ENCODE results near the gene TUBB3. TPM values are rescaled to one million over a fixed set of nuclear protein-coding genes. Genes with fewer than 3 reads are reported as not detected.

Gene TUBB3
- total RNA-seq, 1 experiment from 2014 or later = 1,289 TPM

DNA sequence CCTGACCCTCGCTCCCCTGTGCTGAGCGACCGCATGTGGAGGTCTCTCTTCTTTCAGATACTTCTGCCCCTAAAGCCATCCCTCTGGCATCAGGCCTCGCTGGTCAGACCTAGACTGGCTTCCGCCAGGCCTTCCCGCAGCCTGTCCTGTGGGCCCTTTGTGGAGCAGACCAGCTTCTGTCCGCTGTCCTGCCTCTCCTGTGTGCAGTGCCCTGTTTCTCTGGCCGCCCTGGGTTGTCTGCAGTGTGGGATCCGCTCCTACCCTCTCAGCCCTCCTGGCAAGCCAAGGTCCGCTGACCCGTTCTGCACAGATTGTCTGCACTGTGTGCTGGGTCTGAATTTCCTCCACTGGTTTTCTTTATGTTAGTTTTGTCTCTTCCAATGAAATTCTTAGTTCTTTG lies 25.9 kb upstream of the TUBB3 start:
- peak; percentile 5 for DNase-seq
- Histone ChIP-seq H3K36me3 (peaks cover 12% of the 10 kb centered on the region; the same call in 1 of the 2 replicates), H3K9me3 (no peaks in the 10 kb centered on the region), H3K27me3 (no peaks in the 10 kb centered on the region), H3K4me3 (no peak overlapping the region)

DNA sequence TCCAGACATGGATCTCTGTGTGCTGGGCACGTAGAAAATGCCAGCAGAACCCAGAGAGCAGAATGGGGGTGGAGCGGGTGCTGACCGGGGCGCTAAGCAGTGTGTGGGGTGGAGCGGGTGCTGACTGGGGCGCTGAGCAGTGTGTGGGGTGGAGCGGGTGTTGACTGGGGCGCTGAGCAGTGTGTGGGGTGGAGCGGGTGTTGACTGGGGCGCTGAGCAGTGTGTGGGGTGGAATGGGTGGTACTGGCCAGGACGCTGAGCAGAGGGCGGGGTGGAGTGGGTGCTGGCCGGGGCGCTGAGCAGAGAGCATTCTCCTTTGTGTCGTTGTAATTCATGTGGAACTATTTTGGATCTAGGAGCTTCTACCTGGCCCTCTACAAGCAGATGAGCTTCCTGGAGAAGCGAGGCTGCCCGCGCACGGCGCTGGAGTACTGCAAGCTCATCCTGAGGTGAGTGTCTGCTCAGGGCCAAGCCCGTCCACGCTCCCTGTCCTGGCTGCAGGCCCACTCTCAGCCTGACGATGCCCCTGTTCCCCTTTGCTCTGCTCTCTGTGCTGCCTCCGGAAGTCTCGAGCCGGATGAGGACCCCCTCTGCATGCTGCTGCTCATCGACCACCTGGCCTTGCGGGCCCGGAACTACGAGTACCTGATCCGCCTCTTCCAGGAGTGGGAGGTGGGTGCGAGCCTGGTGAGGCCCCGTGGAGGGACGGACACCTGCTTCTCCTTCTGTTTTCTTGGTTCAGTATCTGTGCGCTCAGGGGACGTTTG lies 24.8 kb upstream of the TUBB3 start:
- H3K36me3 ChIP-seq = peaks cover 12% of the 10 kb centered on the region; the same call in 1 of the 2 replicates
- DNase-seq = peak; percentile 10
- no peaks in the 10 kb centered on the region for H3K9me3 ChIP-seq
- H3K27me3 ChIP-seq = no peaks in the 10 kb centered on the region
- no peak overlapping the region for H3K4me3 ChIP-seq

DNA sequence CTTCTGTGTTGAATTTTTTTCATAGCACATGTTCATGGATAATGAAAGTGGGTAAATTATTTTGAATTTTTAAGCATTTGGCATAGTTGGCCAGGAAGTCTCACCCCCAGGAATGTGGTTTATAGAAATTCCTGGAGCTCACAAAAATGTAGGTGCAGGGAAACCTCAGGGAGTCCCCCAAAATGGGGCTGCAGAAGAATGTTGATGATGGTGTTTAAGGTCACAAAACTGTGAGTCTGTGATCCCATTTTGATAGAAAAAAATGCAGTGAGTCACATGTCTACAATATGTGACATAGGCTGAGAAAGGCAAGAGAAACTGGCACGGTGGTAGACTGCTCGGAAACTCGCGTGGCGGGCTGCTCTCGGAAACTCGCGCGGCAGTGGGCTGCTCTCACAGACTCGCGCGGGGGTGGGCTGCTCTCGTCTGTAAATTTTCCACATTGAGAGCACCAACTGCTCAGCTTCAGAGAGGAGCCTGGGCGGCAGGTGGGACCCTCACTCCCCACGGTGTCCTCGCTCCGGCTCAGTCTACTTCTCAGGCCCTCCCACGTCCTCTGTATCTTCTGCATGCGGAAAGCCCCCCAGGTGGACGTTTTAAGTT lies 23.2 kb upstream of the TUBB3 start:
- peak; percentile 2 for DNase-seq
- Histone ChIP-seq H3K9me3 (no peaks in the 10 kb centered on the region), H3K36me3 (peaks cover 12% of the 10 kb centered on the region; the same call in 1 of the 2 replicates), H3K27me3 (no peaks in the 10 kb centered on the region), H3K4me3 (no peak overlapping the region)

GRCh38 chr16:89900885-89901284 lies 22.3 kb upstream of the TUBB3 start:
- Histone ChIP-seq H3K36me3 (peaks cover 11% of the 10 kb centered on the region), H3K9me3 (no peaks in the 10 kb centered on the region), H3K27me3 (no peaks in the 10 kb centered on the region), H3K4me3 (no peak overlapping the region)
- DNase-seq = peak; percentile 11

- Histone ChIP-seq H3K27me3 (0 out of 2 replicates have a peak, but pooled peaks cover 2% of the 10 kb centered on the region), H3K4me3 (no peak overlapping the region), H3K9me3 (peaks cover 1% of the 10 kb centered on the region; the same call in 1 of the 2 replicates), H3K36me3 (peaks cover 15% of the 10 kb centered on the region)
- DNase-seq = peak; percentile 19
Observed at GRCh38 chr16:89902980-89903379, 20.2 kb upstream of the TUBB3 start.

- Histone ChIP-seq H3K9me3 (peaks cover 2% of the 10 kb centered on the region), H3K36me3 (peaks cover 12% of the 10 kb centered on the region), H3K27me3 (0 out of 2 replicates have a peak, but pooled peaks cover 2% of the 10 kb centered on the region), H3K4me3 (no peak overlapping the region)
- peak; percentile 11 for DNase-seq
Observed at GRCh38 chr16:89903908-89904515, 19.1 kb upstream of the TUBB3 start.

DNA sequence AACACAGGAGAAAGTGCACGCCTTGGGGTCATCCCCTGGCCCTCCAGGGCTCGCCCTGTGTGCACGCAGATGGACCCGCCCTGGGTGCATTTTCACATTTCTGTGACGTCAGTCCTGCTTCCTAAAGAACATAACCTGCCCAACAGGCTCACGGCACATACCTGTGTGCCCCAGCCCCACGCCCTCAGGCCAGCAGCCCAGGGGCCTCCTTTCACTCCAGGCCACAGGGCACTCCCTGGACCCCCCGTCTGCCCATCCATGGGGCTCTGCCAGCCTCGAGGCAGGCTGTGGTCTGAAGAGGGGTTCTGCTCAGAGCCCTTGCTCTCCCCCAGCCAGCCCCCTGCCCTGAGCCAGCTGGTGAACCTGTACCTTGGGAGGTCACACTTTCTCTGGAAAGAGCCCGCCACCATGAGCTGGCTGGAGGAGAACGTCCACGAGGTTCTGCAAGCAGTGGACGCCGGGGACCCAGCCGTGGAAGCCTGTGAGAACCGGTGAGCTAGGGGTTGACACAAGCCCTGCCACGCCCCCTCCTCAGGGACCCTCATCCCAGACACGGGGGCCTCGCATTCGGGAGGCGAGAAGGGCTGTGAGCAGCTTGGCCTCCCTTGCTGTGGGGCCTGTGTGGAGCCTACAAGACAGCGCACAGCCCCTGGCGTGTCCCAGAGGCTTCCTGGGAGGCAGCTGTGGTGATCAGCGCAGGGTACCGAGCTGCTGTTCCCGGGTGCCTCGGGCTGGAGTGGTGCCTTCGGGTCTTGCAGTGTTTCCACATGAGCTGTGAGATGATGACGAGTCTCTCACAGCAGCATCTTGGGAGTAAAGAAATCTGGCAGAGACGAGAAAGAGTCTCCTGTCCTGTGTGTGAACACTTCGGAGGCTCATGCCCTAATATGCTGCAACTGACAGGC lies 18.3 kb upstream of the TUBB3 start:
- Histone ChIP-seq H3K27me3 (0 out of 2 replicates have a peak, but pooled peaks cover 2% of the 10 kb centered on the region), H3K36me3 (peaks cover 9% of the 10 kb centered on the region), H3K4me3 (no peak overlapping the region), H3K9me3 (peaks cover 3% of the 10 kb centered on the region)
- peak; percentile 14 for DNase-seq

GRCh38 chr16:89905511-89906139 lies 17.5 kb upstream of the TUBB3 start:
- H3K9me3 ChIP-seq = peaks cover 3% of the 10 kb centered on the region
- peaks cover 8% of the 10 kb centered on the region for H3K36me3 ChIP-seq
- DNase-seq = peak; percentile 25
- 0 out of 2 replicates have a peak, but pooled peaks cover 2% of the 10 kb centered on the region for H3K27me3 ChIP-seq
- H3K4me3 ChIP-seq = no peak overlapping the region

DNA sequence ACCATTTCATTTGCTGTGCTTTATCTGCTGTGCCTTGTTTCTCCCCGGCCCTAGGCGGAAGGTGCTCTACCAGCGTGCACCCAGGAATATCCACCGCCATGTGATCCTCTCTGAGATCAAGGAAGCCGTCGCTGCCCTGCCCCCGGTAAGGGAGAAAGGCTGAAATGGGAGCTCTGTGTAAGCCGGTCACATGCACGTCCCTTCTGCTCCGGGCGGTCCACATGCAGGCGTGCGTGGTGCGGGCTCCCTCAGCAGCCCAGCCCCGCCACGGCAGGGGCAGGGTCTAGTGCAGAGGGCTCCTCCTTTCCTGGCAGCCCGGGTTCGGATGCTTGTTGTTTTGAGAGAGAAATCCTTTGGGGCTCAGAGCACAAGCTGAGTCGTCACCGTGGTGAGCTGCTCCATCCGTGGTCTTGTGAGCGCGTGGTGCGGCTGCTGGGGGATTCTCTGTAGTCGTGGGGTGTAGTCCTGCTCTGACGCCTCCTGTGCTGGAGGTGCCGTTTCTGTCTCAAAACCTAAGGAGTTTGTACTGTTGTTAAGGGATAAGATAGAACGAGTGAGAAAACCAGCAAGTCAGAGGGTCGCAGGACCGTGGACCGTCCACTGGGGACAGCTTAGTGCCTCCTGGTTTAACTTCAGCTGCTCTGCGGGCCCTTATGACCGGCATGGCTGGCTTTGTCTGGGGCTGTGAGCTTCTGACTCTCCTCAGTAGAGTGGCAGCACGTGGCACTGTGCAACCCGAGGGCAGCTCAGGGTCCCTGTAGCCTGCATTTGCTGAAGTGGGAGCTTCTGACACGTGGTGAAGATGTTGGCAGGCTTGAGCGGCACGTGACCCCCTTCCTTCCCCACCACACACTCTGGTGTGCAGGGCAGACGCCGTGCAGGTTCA lies 16.8 kb upstream of the TUBB3 start:
- peaks cover 12% of the 10 kb centered on the region for H3K36me3 ChIP-seq
- H3K27me3 ChIP-seq = 0 out of 2 replicates have a peak, but pooled peaks cover 2% of the 10 kb centered on the region
- H3K9me3 ChIP-seq = peaks cover 3% of the 10 kb centered on the region
- H3K4me3 ChIP-seq = no peak overlapping the region
- DNase-seq = peak; percentile 12

DNA sequence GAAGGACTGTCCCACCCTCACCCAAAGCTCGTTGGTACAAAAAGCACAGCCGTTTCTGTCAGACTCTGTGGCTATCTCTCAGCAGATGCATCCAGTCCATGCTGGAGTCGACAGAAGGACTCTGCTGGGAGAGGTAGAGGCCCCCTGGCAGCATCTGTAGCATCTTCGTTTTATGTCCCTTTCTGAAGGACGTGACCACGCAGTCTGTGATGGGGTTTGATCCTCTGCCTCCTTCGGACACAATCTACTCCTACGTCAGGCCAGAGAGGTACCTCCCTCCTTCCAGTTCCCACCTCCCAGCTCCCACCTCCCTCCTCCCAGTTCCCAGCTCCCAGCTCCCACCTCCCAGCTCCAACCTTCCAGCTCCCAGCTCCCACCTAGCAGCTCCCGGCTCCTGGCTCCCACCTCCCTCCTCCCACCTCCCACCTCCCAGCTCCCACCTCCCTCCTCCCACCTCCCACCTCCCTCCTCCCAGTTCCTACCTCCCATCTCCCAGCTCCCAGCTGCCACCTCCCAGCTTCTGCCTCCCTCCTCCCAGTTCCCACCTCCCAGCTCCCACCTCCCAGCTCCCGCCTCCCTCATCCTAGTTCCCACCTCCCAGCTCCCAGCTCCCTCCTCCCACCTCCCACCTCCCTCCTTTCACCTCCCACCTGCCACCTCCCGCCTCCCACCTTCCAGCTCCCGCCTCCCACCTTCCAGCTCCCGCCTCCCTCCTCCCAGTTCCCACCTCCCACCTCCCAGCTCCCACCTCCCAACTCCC lies 15.9 kb upstream of the TUBB3 start:
- Histone ChIP-seq H3K4me3 (no peak overlapping the region), H3K9me3 (peaks cover 3% of the 10 kb centered on the region), H3K36me3 (peaks cover 12% of the 10 kb centered on the region), H3K27me3 (0 out of 2 replicates have a peak, but pooled peaks cover 2% of the 10 kb centered on the region)
- DNase-seq = peak; percentile 34

- H3K9me3 ChIP-seq = peaks cover 3% of the 10 kb centered on the region
- H3K27me3 ChIP-seq = 0 out of 2 replicates have a peak, but pooled peaks cover 2% of the 10 kb centered on the region
- H3K4me3 ChIP-seq = no peak overlapping the region
- H3K36me3 ChIP-seq = peaks cover 12% of the 10 kb centered on the region
- DNase-seq = peak; percentile 22
Observed at GRCh38 chr16:89908236-89908635, 14.9 kb upstream of the TUBB3 start.

DNA sequence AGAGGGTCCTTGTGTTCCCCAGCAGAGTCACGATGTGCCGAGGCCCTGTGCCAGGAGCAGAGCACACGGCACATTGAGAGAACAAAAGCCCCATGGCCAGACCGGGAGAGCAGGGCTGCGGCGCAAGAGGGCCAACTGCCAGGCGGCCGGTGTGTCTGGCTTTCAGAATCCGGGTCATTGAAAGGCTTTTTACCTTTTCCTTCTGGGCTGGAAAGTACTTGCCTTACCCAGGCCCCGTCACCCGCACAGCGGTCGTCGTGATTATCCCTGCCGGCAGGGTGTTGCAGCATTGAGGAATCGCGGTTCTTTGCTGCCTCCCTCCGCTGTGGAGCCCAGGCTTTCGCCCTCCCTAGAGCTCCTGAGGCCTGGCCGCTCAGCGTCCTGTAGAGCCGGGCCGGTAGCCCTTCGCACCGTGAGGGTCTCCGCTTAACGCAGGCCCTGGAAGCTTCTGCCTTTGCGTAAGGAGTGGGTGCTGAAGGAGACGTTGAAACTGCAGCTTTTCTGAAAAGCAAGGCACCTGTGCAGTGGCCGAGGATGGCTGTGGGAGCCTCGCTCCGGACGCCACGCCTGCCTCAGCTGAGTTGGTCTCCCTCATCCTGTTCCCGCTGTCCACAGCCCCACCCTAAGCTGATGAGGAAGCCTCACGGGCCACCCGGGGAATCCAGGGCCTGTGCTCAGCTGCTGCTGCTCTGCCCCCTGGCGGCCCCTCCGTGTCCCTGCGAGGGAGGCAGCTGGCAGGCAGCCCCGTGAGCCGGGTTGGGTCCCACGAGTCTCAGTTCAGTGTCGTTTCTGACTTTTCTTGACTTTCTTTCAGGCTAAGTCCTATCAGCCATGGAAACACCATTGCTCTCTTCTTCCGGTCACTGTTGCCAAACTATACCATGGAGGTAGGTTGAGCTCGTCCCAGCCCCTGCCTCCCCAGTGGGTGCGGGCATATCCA lies 13.1 kb upstream of the TUBB3 start:
- H3K36me3 ChIP-seq = peaks cover 12% of the 10 kb centered on the region
- peaks cover 3% of the 10 kb centered on the region for H3K9me3 ChIP-seq
- DNase-seq = peak; percentile 97
- H3K27me3 ChIP-seq = 0 out of 2 replicates have a peak, but pooled peaks cover 2% of the 10 kb centered on the region
- H3K4me3 ChIP-seq = no peak overlapping the region

DNA sequence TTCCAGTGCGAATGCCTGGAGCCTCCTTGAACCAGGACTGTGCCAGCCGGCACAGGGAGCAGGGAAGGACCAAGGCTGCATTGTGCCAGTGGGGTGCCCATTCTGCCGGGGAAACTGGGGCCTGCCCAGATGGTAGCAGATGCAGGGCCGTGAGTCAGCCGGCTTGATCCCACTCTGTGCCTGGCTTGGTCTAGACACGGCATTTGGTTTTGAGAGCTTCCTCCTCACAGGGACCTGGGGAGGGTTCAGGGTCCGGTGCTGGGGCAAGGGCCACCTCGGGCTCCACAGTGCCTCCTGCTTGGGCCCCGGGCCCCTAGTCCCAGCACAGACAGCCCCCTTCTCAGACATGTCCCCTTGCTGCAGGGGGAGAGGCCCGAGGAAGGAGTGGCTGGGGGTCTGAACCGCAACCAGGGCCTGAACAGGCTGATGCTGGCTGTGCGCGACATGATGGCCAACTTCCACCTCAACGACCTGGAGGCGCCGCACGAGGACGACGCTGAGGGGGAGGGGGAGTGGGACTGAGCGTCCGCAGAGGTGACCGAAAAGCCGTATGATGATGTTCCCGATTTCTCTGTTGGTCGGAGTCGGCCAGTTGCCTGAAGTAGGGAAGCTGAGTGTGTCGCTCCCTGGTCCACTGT lies 12.3 kb upstream of the TUBB3 start:
- H3K4me3 ChIP-seq = no peak overlapping the region

More for the DNA sequence above, 12.3 kb upstream of the TUBB3 start:
- 0 out of 2 replicates have a peak, but pooled peaks cover 2% of the 10 kb centered on the region for H3K27me3 ChIP-seq
- H3K9me3 ChIP-seq = peaks cover 3% of the 10 kb centered on the region
- DNase-seq = peak; percentile 62
- H3K36me3 ChIP-seq = peaks cover 12% of the 10 kb centered on the region
